GM19395 (cell line): Measurements from ENCODE around the gene QSOX2.

Experiments used
- ATAC-seq: cut with Tn5 transposase; IDR thresholded peaks from one replicate; pipeline ENCODE4 v1.9.1; 2021; ENCODE audit warnings: mild to moderate bottlenecking, moderate library complexity; ENCODE audit not compliant: unreplicated experiment

QSOX2 gene

DNA sequence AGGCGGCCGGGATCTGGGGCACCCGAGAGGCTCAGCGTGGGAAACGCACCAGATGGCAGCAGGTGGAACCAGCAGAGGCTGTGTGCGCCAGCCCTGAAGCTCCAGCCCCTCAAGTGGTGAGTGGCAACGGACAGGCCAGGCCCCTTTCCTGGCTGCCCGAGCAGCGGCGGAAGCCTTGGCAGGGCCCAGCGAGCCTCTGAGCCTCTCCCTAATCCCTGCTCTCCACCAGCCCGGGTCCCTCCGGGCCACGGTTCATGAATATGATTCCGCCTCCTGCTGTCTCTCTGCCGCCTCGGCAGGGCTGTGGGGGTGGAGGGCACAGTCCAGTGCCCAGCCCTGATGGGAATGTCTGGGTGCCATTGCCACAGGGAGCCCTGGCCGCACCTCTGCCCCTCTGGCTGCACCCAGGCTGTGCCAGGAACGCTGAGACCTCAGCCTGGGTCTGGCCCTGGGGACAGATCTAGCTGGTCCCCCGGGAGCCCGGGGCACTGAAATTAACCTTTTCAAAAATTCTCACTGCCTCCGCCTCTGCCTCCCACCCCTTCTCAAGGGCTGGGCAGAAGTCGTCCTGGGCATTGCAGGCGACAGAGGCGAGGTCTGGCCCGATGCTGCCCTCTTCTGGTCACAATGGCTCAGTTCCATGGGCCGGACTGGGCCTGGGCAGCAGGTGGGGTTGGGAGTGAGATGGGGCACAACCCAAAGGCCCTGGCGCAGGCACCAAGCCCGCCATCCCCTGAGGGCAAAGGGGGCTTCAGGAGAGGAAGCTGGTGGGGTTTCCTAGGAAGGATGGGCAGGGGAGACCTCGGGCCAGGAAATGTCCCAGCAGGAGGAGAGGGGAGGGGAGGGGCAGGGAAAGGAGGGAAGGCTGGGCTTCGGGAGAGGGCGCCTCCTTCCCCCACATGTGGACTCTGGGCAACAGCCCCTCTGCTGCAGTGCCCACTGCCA lies 38.0 kb upstream of the QSOX2 start:
- ATAC-seq = peak; percentile 69

DNA sequence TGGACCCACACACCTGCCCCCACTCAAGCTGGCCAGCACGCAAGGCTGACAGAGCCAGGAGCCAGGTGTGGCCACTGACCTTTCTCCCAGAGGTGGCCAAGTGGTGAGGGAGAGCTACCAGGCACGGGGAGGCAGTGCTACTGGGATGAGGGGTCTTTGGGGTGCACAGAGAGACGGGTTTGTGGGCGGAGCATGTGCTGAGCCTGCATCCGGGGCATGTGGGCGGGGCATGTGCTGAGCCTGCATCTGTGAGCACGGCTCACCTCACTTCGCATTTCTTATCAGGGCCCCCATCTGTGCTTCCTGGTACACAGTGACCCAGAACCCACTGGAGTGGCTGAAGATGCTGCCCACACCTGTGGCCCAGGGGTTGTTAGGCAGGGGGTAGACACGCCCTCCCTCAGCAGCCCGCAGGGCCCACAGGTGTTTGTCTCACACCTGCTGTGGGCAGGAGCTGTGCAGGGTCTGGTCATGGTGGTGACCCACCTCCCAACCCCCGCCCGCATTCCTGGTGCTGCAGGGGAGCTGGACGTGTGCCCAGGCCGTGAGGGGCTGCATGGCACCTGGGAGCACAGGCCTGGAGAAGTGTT lies 36.8 kb upstream of the QSOX2 start:
- ATAC-seq = no peak

GRCh38 chr9:136281421-136282271 lies 36.0 kb upstream of the QSOX2 start:
- ATAC-seq = no peak

DNA sequence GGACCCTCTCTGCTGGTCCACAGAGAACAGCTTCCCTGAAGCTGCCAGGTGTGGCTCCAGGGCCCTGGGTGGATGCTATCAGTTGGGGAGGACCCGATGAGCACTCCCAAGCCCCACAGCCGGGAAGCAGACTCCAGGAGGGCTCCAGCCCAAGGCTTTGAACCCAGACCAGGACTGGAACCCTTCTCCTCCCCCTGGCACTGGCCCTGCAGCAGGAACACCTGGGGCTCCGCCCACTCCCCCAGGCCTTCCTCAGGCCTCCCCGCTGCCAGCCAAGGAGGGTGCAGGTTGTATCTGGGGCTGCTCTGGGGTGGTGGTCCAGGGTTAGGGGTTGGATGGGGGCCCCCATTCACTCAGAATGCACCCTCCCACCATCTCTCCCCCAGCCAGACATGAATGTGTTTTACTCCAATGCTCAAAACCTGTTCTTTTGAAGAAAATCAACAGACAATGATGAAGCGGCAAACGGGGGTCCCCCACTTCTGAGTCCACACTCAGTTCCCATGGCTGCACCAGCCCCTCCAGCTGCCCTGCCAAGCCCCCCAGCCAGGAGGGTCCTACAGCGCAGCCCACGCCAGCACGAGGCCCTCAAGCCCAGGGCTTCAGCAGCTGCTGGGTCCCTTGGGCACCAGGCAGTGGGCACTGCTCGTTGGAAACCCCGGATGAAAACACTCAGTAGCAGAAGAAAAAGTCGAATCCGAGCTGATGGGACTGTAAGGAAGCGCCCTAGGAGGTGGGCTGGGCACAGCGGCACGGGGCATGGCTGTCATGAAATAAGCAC lies 35.1 kb upstream of the QSOX2 start:
- no peak for ATAC-seq

DNA sequence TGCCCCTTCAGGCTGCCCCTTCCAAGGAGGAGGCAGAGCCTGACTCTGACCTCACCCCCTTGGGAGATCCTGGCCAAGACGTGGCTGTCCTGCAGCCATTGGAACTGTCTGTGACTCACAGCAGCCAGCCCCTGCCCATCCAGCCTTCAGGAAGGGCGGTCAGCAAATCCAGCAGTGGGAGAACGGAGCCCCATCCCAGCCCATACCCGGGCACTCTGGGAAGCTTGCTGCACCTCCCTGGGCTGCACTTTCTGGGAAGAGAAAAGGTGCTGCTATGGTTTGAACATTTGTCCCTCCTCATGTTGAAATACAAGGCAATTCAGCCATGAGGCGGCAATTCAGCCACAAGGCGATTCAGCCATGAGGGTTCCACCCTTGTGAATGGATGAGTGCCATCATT lies 33.9 kb upstream of the QSOX2 start:
- no peak for ATAC-seq

DNA sequence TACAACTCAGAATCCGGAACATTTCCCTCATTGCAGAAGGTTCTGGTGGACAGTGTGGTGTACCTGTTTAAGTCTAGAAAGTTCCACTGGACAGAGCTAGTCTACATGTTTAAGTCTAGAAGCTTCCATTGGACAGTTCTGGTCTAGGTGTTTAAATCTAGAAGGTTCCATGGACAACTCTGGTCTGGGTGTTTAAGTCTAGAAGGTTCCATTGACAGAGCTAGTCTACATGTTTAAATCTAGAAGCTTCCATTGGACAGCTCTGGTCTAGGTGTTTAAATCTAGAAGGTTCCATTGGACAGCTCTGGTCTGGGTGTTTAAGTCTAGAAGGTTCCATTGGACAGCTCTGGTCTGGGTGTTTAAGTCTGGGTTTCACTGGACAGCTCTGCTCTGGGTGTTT lies 33.3 kb upstream of the QSOX2 start:
- ATAC-seq = no peak

DNA sequence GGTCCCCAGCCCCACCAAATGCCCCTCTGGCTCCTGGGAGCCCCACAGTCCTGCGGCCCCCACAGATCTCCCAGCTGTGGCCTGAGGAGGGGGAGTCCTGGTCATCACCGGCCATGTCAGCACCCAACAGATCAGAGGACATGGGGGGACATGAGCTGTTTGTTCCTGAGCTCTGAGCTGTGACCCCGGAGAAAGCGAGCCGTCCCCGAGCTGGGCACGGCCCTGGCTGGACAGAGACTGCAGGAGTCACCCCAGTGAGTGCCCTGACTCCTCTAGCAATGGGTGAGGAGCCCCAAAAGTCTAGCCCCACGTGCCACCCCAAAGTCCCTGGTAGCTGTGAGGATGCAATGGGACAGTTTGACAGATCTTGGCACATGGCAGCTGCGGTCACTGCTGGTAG lies 32.6 kb upstream of the QSOX2 start:
- ATAC-seq = no peak

DNA sequence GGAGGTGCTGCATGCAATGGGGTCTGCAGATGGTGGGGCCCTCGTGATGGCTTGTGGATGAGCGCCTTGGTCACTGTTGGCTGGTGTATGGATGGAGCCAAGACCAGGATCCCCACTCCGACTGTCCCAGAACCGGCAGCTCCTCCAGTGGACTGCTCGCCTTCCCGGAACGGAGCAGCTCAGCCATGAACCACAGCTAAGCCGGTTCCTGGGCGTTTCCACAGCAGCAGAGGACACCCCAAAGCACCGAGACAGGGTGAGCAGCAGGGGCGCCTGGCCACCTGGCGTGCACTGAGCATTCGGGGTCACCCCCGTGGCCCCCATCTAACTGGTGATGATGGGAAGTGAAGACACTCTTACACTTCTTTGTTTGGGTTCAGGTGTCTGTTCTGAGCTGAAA lies 32.1 kb upstream of the QSOX2 start:
- ATAC-seq = no peak

- no peak for ATAC-seq
Observed at GRCh38 chr9:136276716-136277115, 31.1 kb upstream of the QSOX2 start.

DNA sequence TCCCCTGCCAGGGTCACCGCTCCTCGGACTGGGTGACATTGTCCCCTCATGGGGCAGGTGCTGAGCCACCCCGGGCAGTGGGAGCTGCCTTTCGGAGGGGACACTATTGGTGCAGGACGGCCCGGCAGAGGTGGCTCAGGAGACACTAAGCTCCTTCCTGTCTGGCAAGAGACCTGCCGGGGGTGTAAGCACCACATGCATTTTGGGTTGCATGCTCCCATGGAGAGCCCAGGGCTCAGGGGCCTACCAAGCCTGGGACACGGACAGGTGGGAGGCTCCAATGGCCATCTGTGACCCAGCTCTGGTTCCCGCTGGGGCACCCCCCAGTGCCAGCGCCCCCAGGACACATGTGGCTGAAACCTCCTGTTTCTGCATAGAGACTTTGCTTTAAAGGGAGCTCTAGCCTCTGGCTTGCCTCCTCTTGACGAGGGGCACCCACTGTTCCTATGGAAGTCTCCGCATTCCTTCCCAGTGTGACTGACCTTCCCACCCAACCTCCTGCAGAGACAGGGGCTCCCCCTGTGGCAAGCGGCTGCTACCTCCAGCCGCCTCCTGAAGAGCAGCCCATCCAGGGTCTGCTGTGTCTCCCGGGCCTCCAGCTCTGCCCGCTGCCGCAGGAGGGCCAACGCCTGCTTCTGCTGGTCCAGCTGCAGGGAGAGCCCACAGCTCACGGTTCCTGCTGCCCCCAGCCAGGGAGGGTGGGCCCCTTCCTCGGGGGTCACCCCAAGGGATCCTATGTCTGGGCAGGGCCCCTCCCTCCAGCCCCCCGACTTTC lies 30.2 kb upstream of the QSOX2 start:
- no peak for ATAC-seq

- no peak for ATAC-seq
Observed at GRCh38 chr9:136274786-136275654, 29.4 kb upstream of the QSOX2 start.

- no peak for ATAC-seq
Observed at GRCh38 chr9:136273921-136274785, 28.5 kb upstream of the QSOX2 start.

DNA sequence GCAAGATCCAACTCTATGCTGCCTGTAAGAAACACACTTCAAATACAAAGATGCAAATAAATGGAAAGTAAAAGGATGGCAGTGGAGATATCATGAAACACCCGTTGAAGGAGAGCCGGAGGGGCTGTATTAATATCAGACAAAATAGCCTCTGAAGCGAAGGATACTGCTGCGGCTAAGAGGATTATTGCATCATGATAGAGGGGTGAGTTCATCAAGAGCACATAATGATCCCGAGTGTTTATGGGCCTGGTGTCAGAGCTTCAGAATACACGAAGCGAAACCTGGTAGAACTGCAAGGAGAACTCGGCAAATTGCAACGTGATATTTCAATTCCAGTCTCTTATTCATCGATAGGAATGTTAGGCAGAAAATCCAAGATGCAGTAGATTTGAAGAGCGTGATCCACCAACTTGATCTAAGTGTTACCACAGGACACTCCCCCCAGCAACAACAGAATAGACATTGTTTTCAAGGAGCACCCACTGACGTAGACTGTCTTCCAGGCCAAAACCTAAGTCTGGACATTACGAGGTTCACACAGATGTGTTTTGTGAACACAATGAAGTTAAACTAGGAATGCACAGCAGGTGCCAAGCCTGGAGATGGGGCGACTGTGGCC lies 27.7 kb upstream of the QSOX2 start:
- ATAC-seq = no peak

DNA sequence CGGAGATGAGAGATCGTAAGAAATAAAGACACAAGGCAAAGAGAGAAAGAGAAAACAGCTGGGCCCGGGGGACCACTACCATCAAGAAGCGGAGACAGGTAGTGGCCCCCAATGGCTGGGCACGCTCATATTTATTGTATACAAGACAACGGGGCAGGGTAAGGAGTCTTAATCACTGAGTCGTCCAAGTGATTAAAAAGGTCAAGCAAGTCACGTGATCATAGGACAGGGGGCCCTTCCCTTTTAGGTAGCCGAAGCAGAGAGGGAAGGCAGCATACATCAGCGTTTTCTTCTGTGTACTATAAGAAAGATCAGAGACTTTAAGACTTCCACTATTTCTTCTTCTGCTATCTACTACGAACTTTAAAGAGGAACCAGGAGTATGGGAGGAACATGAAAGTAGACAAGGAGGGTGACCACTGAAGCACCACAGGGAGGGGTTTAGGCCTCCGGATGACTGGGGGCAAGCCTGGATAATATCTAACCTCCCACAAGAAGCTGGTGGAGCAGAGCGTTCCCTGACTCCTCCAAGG lies 24.6 kb upstream of the QSOX2 start:
- no peak for ATAC-seq

DNA sequence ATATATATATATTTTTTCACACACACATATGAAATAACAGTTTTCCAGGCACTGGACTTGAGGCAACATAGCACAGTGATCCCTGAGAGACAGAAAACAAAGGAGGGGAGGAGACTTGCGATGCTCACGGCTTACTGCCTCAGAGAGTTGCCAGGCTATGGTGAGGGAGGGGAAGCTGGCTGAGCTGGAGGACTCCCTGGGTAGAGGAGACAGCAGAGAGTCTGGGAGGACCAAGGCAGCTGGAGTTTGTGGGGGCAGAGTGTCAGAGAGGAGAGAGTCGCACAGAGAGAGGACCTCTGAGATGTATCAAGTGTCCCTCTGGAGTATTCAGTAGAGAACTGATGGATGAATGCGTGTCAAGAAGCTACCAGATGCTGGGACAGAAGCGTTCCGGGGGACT lies 23.1 kb upstream of the QSOX2 start:
- ATAC-seq = no peak

- no peak for ATAC-seq
Observed at GRCh38 chr9:136268318-136268717, 22.7 kb upstream of the QSOX2 start.
